HG03460 (cell line): ENCODE data around the gene GUCY1A1.
A peak's percentile ranks its signal among the peaks of the same experiment; 100 is the strongest.
"Not testable (repeated sequence)": the region's sequence is repeated elsewhere in the genome, so short reads cannot be mapped to it uniquely, and the experiment has no call there.

Source experiments
- ATAC-seq: cut with Tn5 transposase; IDR thresholded peaks from one replicate; pipeline ENCODE4 v1.9.1; 2021; ENCODE audit not compliant: unreplicated experiment

Gene GUCY1A1

GRCh38 chr4:155666344-155667221 is at the start of gene GUCY1A1:
Gene GUCY1A1, plus strand, starts transcription at chr4:155666848. Its CDS starts 30,020 bp downstream, at chr4:155696868.
- peak; percentile 35 for ATAC-seq

- ATAC-seq, result no peak
Observed at GRCh38 chr4:155617296-155617695, 49.4 kb upstream of the GUCY1A1 start.

GRCh38 chr4:155618183-155618838 is 48.3 kb upstream of the GUCY1A1 start:
- ATAC-seq, result no peak

- ATAC-seq, result no peak
Observed at GRCh38 chr4:155620637-155621036, 46.0 kb upstream of the GUCY1A1 start.

- peak; percentile 98 for ATAC-seq
Observed at GRCh38 chr4:155624478-155624877, 42.2 kb upstream of the GUCY1A1 start.

GRCh38 chr4:155626561-155626960 is 40.1 kb upstream of the GUCY1A1 start:
- ATAC-seq, result no peak

GRCh38 chr4:155629183-155629825 is 37.3 kb upstream of the GUCY1A1 start:
- ATAC-seq, result no peak

GRCh38 chr4:155629956-155630355 is 36.7 kb upstream of the GUCY1A1 start:
- no peak for ATAC-seq

GRCh38 chr4:155632310-155632840 is 34.3 kb upstream of the GUCY1A1 start:
- ATAC-seq, result no peak

- no peak for ATAC-seq
Observed at GRCh38 chr4:155638195-155638965, 28.3 kb upstream of the GUCY1A1 start.

GRCh38 chr4:155639704-155640523 is 26.7 kb upstream of the GUCY1A1 start:
- ATAC-seq, result peak; percentile 79

GRCh38 chr4:155640751-155641150 is 25.9 kb upstream of the GUCY1A1 start:
- no peak for ATAC-seq

- no peak for ATAC-seq
Observed at GRCh38 chr4:155643087-155643486, 23.6 kb upstream of the GUCY1A1 start.

GRCh38 chr4:155646001-155646400 is 20.6 kb upstream of the GUCY1A1 start:
- no peak for ATAC-seq

- not testable (repeated sequence) for ATAC-seq
Observed at GRCh38 chr4:155650785-155651184, 15.9 kb upstream of the GUCY1A1 start.

- ATAC-seq, result no peak
Observed at GRCh38 chr4:155653052-155653451, 13.6 kb upstream of the GUCY1A1 start.

- ATAC-seq, result no peak
Observed at GRCh38 chr4:155656025-155656424, 10.6 kb upstream of the GUCY1A1 start.

- ATAC-seq, result no peak
Observed at GRCh38 chr4:155657169-155657568, 9.5 kb upstream of the GUCY1A1 start.

- no peak for ATAC-seq
Observed at GRCh38 chr4:155657985-155658680, 8.5 kb upstream of the GUCY1A1 start.
